T-helper 9 cell (primary cell): ENCODE data around the gene NPW.

Experiments used
- DNase-seq: peaks from one replicate; pipeline ENCODE4 v3.0.0-alpha.2; 2020

The NPW gene

GRCh38 chr16:1984347-1985225 lies 35.0 kb upstream of the NPW start:
- no peak for DNase-seq

DNA sequence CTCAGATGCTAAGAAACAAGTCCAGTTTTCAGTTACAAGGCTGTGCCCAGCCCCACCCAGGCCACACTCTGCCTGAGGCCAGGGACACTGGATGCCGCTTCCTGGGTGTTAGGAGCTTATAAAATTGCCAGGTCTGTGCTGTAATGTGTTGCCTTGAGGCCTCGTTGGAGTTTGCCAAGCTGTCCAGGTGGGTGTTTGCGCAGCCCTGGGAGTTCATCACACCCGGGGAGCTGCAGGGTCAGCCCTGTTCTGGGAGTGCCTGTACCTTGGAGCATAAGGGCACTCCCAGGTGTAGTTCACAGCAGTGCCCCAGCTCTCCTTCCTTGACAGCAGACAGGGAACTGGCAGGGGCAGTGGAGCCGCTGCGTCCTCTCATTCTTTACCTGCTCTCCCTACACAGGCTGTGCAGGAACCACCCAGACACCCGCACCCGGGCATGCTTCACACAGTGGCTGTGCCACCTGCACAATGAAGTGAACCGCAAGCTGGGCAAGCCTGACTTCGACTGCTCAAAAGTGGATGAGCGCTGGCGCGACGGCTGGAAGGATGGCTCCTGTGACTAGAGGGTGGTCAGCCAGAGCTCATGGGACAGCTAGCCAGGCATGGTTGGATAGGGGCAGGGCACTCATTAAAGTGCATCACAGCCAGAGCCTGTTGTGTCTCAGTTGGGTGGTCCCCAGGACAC lies 34.0 kb upstream of the NPW start:
- no peak for DNase-seq

- DNase-seq, result no peak
Measured at GRCh38 chr16:1987198-1987597, 32.4 kb upstream of the NPW start.

DNA sequence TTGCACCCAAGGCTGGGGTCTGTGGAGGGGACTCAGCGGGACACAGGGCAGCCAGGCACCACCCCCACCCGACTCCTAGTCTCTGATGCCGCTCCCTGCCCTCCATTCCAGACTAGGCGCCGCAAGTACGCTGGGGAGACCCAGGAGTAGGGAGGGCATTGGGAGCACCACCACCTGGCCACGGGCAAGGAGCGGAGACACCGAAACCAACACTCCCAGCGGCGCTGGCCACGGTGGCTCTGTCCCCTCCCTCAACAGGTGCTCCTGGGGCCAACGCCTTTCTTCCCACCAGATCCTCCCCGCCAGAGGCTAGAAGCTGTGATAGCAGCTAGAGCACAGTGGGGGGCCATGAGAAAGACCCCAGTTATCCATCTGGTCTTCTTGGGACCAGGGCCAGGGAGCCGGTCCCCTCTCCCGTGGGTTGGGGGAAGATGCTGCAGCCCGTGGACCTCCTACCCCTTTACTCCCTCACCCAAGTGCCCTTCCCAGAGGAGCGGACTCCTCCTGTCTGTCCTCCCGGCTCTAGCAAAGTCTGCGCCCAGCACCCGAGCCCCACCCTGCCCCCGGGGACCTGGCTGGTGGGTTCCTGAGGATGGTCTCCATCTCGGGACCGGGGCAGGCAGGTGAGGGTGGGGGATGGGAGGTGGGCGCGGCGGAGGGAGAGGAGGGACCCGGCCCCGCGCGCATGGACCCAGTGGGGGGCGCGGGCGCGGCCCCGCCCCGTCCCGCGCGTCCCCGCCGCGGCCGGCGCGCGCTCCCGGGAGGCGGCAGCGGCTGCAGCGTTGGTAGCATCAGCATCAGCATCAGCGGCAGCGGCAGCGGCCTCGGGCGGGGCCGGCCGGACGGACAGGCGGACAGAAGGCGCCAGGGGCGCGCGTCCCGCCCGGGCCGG lies 30.1 kb upstream of the NPW start, which contains the start of gene SYNGR3:
TSS of gene SYNGR3 (plus strand) at position 762 of the 892 bp plus-strand sequence. CDS start 133 bp downstream, outside the sequence.
- DNase-seq, result no peak

- DNase-seq, result no peak
Measured at GRCh38 chr16:1990101-1990350, 29.6 kb upstream of the NPW start.

- peak; percentile 22 for DNase-seq
Measured at GRCh38 chr16:1990351-1991134, 29.0 kb upstream of the NPW start.

DNA sequence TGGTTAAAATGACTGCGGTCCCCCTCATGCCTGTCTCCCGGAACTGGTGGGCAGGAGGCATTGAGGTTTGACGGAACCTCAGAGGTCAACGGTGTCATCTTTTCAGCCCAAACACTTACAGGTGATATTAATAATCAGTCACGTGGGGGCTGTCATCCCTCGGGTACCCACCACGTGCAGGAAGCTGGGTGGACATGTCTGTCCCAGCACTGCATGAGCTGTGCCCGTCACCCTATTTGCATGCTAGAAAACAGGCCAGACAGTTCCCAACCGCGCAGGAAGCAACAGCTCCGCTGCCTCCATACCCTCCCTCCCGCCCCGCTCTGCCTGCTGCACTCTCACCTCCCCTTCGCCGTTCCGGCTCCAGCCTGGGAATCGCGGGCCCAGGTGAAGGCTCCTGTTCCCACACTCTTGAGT lies 28.4 kb upstream of the NPW start:
- DNase-seq, result peak; percentile 49

DNA sequence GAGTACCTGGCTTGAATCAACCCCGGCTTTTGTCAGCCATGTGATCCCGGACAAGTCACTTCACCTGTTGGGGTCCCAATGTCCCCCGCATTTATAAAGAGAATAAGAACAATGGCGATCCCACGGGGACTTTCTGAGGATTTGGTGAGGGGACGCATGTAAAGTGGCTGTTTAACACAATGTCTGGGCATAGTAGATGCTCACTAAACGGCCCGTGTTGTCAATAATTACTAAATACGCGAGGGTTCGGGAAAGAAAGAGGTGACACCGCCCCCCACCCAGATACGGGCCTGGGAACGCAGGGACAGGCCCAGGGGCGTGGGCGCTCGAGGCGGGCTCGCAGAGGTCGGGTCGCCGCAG lies 28.0 kb upstream of the NPW start:
- DNase-seq, result no peak

GRCh38 chr16:1991948-1992703 lies 27.5 kb upstream of the NPW start:
- peak; percentile 100 for DNase-seq

GRCh38 chr16:1992704-1993317 lies 26.8 kb upstream of the NPW start:
- peak; percentile 29 for DNase-seq

- DNase-seq, result no peak
Measured at GRCh38 chr16:1993731-1994131, 25.9 kb upstream of the NPW start.

- DNase-seq, result no peak
Measured at GRCh38 chr16:1997494-1998359, 21.9 kb upstream of the NPW start.

DNA sequence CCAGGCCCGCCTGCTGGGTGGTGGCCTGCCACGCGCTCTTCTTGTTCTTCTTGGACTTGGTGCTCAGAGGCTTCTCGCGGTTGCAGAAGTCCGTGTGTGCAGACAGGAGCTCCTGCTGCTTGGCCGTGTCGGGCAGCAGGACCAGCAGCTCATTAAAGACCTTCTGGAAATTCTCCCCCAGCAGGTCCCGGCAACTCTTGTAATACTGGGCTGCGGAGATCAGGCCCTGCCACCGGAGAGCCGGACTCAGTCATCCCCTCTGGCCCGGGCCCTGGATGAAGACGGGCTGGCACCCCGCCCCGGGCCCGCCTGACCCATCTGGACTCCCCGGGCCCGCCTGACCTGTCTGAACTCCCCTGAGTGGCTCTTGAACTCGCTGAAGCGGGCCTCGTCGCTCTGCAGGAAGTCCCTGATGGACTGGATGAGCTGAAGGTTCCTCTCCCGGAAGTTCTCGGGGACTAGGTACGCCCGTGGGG lies 21.2 kb upstream of the NPW start:
- DNase-seq, result no peak

GRCh38 chr16:1998852-1999801 lies 20.5 kb upstream of the NPW start:
- DNase-seq, result no peak

GRCh38 chr16:1999866-2000514 lies 19.6 kb upstream of the NPW start:
- DNase-seq, result no peak

GRCh38 chr16:2001035-2001434 lies 18.6 kb upstream of the NPW start:
- DNase-seq, result no peak

- DNase-seq, result no peak
Measured at GRCh38 chr16:2001456-2002355, 17.9 kb upstream of the NPW start.
